Measurements from ENCODE around the gene KLHDC4.
"Not testable (repeated sequence)": the region's sequence is repeated elsewhere in the genome, so short reads cannot be mapped to it uniquely, and the experiment has no call there.

KLHDC4 gene

GRCh38 chr16:87765776-87766484 lies at the start of gene KLHDC4:
Gene KLHDC4 (minus strand): TSS chr16:87765986. CDS start chr16:87765890, 96 bp downstream.
- DNase-seq, result peak; percentile 94

GRCh38 chr16:87815567-87815966 lies 49.8 kb upstream of the KLHDC4 start:
- DNase-seq, result no peak

- no peak for DNase-seq
Measured at GRCh38 chr16:87812200-87812656, 46.4 kb upstream of the KLHDC4 start.

- DNase-seq, result not testable (repeated sequence)
Measured at GRCh38 chr16:87811454-87811853, 45.7 kb upstream of the KLHDC4 start.

- no peak for DNase-seq
Measured at GRCh38 chr16:87809150-87809902, 43.5 kb upstream of the KLHDC4 start.

GRCh38 chr16:87808108-87808507 lies 42.3 kb upstream of the KLHDC4 start:
- no peak for DNase-seq

GRCh38 chr16:87806641-87807546 lies 41.1 kb upstream of the KLHDC4 start:
- peak; percentile 56 for DNase-seq

GRCh38 chr16:87806261-87806640 lies 40.5 kb upstream of the KLHDC4 start:
- DNase-seq, result no peak

- no peak for DNase-seq
Measured at GRCh38 chr16:87803385-87803784, 37.6 kb upstream of the KLHDC4 start.

GRCh38 chr16:87802670-87803069 lies 36.9 kb upstream of the KLHDC4 start:
- no peak for DNase-seq

- DNase-seq, result no peak
Measured at GRCh38 chr16:87801679-87802259, 36.0 kb upstream of the KLHDC4 start.

- DNase-seq, result no peak
Measured at GRCh38 chr16:87800497-87800896, 34.7 kb upstream of the KLHDC4 start.

- no peak for DNase-seq
Measured at GRCh38 chr16:87795336-87795735, 29.6 kb upstream of the KLHDC4 start.

GRCh38 chr16:87794485-87795078 lies 28.8 kb upstream of the KLHDC4 start:
- no peak for DNase-seq

- no peak for DNase-seq
Measured at GRCh38 chr16:87792205-87792565, 26.4 kb upstream of the KLHDC4 start.

- DNase-seq, result no peak
Measured at GRCh38 chr16:87791295-87792204, 25.8 kb upstream of the KLHDC4 start.

GRCh38 chr16:87790292-87791100 lies 24.7 kb upstream of the KLHDC4 start:
- DNase-seq, result no peak

GRCh38 chr16:87789437-87790291 lies 23.9 kb upstream of the KLHDC4 start:
- no peak for DNase-seq

GRCh38 chr16:87788730-87789436 lies 23.1 kb upstream of the KLHDC4 start:
- DNase-seq, result not testable (repeated sequence)
